ENCODE data around the gene MCMBP.
"Not testable (repeated sequence)": the region's sequence is repeated elsewhere in the genome, so short reads cannot be mapped to it uniquely, and the experiment has no call there.

MCMBP gene

DNA sequence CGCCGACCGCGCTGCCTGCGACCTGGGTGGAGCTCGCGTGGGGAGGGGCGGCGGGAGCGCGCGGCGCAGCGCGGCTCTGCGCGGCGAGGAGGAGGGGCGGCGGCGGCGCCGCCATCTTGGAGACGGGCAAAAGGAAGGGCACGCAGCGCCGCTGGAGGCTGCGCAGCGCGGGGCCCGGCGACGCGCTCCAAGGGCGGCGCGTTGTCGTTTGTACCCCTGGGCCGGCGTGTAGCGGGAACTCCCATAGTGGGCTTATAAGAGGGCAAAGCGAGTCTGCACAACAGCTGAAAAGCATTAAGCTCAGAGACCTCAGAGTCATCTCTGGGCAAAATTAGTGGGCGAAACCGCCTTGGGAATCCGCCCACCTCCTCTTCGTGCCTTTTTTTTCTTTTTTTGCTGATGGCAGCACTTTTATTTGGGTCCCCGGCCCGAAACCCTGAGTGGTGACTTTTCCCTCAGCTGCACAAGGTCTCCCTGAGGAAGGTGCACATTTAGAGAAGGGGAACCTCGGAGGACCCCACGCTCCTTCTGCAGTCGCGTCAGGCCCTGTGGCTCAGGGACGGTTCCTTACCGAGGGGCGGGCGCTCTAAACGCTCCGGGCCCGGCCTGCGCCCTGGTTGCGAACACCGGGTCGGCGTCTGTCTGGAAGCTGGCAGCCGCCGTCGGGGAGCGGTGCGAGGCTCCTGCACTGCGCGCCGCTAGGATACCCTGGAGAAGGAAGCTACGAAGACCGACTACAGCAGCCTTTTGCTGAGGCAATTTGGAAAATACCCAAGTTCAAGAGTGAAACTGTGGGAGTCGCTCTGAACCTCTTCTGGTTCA lies 428 bp upstream of the MCMBP start:
- H3K27me3 ChIP-seq (ENCODE audit: control insufficient read depth, insufficient read depth, low read length): no peaks in the 10 kb centered on the region
- no peaks in the 10 kb centered on the region for H3K9me3 ChIP-seq (ENCODE audit: control insufficient read depth, insufficient read depth, low read length)
- H3K27ac ChIP-seq (ENCODE audit: low read depth, low read length): peak overlapping the region; percentile 77
- H3K9ac ChIP-seq (ENCODE audit: low read depth, low read length): peak overlapping the region; percentile 79
- no peaks in the 10 kb centered on the region for H3K36me3 ChIP-seq (ENCODE audit: control insufficient read depth, insufficient read depth, low read length)
- peaks cover 17% of the 10 kb centered on the region for H3K4me1 ChIP-seq (ENCODE audit: control insufficient read depth, insufficient read depth, low read length)
- H3K4me3 ChIP-seq (ENCODE audit: low read depth, low read length): peak overlapping the region; percentile 73

GRCh38 chr10:119871881-119872609 lies 598 bp downstream of the MCMBP start:
- peaks cover 2% of the 10 kb centered on the region; the same call in 1 of the 2 replicates for H3K36me3 ChIP-seq (ENCODE audit: control insufficient read depth, insufficient read depth, low read length)
- peak overlapping the region; percentile 79 for H3K9ac ChIP-seq (ENCODE audit: low read depth, low read length)
- H3K27ac ChIP-seq (ENCODE audit: low read depth, low read length): peak overlapping the region; percentile 77
- H3K27me3 ChIP-seq (ENCODE audit: control insufficient read depth, insufficient read depth, low read length): no peaks in the 10 kb centered on the region
- peaks cover 17% of the 10 kb centered on the region for H3K4me1 ChIP-seq (ENCODE audit: control insufficient read depth, insufficient read depth, low read length)
- H3K4me3 ChIP-seq (ENCODE audit: low read depth, low read length): peak overlapping the region; percentile 73
- H3K9me3 ChIP-seq (ENCODE audit: control insufficient read depth, insufficient read depth, low read length): no peaks in the 10 kb centered on the region

DNA sequence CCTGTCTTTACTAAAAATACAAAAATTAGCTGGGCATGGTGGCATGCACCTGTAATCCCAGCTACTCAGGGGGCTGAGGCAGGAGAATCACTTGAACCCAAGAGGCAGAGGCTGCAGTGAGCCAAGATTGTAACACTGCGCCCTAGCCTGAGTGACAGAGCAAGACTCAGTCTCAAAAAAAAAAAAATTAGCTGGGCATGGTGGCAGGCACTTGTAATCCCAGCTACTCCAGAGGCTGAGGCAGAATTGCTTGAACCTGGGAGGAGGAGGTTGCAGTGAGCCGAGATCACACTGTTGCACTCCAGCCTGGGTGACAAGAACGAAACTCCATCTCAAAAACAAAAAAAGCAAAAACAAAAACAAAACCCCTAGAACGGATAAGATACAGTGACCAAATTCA lies 3.2 kb downstream of the MCMBP start:
- not testable (repeated sequence) for H3K36me3 ChIP-seq (ENCODE audit: control insufficient read depth, insufficient read depth, low read length); H3K4me3 ChIP-seq (ENCODE audit: low read depth, low read length); H3K9me3 ChIP-seq (ENCODE audit: control insufficient read depth, insufficient read depth, low read length); H3K27ac ChIP-seq (ENCODE audit: low read depth, low read length); H3K27me3 ChIP-seq (ENCODE audit: control insufficient read depth, insufficient read depth, low read length); H3K9ac ChIP-seq (ENCODE audit: low read depth, low read length)
- peaks cover 17% of the 10 kb centered on the region for H3K4me1 ChIP-seq (ENCODE audit: control insufficient read depth, insufficient read depth, low read length)

DNA sequence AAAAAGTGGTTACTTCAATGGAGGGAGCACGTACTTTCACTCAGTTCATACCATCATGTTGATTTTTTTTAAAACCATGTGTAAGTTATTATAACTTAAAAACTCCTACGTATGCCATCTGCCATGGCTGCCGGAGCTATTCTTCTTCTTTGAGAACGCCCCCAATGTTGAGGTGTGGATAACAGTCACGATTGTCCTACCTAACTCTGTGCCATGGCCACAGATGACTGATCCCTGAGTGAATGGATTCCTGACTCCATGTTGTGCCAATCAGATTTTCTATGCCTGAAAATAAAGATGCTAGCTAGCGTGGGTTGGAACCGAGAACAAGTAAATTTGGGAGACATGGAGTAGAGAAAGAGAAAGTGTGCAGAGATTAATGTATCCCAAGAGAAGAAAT lies 5.3 kb downstream of the MCMBP start:
- Histone ChIP-seq H3K4me3 (ENCODE audit: low read depth, low read length) (no peak overlapping the region), H3K9ac (ENCODE audit: low read depth, low read length) (no peak overlapping the region), H3K27ac (ENCODE audit: low read depth, low read length) (no peak overlapping the region), H3K36me3 (ENCODE audit: control insufficient read depth, insufficient read depth, low read length) (peaks cover 2% of the 10 kb centered on the region; the same call in 1 of the 2 replicates), H3K9me3 (ENCODE audit: control insufficient read depth, insufficient read depth, low read length) (no peaks in the 10 kb centered on the region), H3K4me1 (ENCODE audit: control insufficient read depth, insufficient read depth, low read length) (peaks cover 10% of the 10 kb centered on the region; the same call in 1 of the 2 replicates), H3K27me3 (ENCODE audit: control insufficient read depth, insufficient read depth, low read length) (no peaks in the 10 kb centered on the region)

GRCh38 chr10:119865699-119866240 lies 6.9 kb downstream of the MCMBP start:
- peaks cover 14% of the 10 kb centered on the region for H3K4me1 ChIP-seq (ENCODE audit: control insufficient read depth, insufficient read depth, low read length)

GRCh38 chr10:119863951-119864565 lies 8.6 kb downstream of the MCMBP start:
- H3K4me3 ChIP-seq (ENCODE audit: low read depth, low read length): no peak overlapping the region
- H3K27me3 ChIP-seq (ENCODE audit: control insufficient read depth, insufficient read depth, low read length): no peaks in the 10 kb centered on the region
- no peak overlapping the region for H3K9ac ChIP-seq (ENCODE audit: low read depth, low read length)
- H3K27ac ChIP-seq (ENCODE audit: low read depth, low read length): no peak overlapping the region
- peaks cover 12% of the 10 kb centered on the region for H3K4me1 ChIP-seq (ENCODE audit: control insufficient read depth, insufficient read depth, low read length)
- no peaks in the 10 kb centered on the region for H3K9me3 ChIP-seq (ENCODE audit: control insufficient read depth, insufficient read depth, low read length)
- H3K36me3 ChIP-seq (ENCODE audit: control insufficient read depth, insufficient read depth, low read length): peaks cover 3% of the 10 kb centered on the region; the same call in 1 of the 2 replicates

More at GRCh38 chr10:119865699-119866240, 6.9 kb downstream of the MCMBP start:
- Histone ChIP-seq H3K9ac (ENCODE audit: low read depth, low read length) (no peak overlapping the region), H3K36me3 (ENCODE audit: control insufficient read depth, insufficient read depth, low read length) (peaks cover 2% of the 10 kb centered on the region; the same call in 1 of the 2 replicates), H3K4me3 (ENCODE audit: low read depth, low read length) (no peak overlapping the region), H3K27me3 (ENCODE audit: control insufficient read depth, insufficient read depth, low read length) (no peaks in the 10 kb centered on the region), H3K9me3 (ENCODE audit: control insufficient read depth, insufficient read depth, low read length) (no peaks in the 10 kb centered on the region), H3K27ac (ENCODE audit: low read depth, low read length) (no peak overlapping the region)

DNA sequence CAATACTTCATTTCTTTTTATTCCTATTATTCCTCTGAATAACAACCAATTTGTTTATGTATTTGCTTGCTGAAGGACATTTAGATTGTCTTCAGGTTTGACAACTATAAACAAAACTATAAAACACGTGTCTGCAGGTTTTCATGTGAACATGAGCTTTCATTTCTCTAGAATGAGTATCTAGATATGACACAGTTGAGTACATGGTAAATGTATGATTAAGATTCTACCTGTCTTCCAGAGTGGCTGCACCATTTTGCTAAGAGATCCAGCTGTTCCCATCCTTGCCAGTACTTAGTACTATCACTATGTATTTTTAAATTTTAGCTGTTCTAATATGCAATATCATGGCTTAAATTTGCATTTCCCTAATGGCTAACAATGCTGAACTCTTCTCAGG lies 10.1 kb downstream of the MCMBP start:
- Histone ChIP-seq H3K36me3 (ENCODE audit: control insufficient read depth, insufficient read depth, low read length) (peaks cover 17% of the 10 kb centered on the region), H3K9ac (ENCODE audit: low read depth, low read length) (no peak overlapping the region), H3K27ac (ENCODE audit: low read depth, low read length) (no peak overlapping the region), H3K9me3 (ENCODE audit: control insufficient read depth, insufficient read depth, low read length) (no peaks in the 10 kb centered on the region), H3K4me3 (ENCODE audit: low read depth, low read length) (no peak overlapping the region), H3K4me1 (ENCODE audit: control insufficient read depth, insufficient read depth, low read length) (peaks cover 12% of the 10 kb centered on the region), H3K27me3 (ENCODE audit: control insufficient read depth, insufficient read depth, low read length) (no peaks in the 10 kb centered on the region)

DNA sequence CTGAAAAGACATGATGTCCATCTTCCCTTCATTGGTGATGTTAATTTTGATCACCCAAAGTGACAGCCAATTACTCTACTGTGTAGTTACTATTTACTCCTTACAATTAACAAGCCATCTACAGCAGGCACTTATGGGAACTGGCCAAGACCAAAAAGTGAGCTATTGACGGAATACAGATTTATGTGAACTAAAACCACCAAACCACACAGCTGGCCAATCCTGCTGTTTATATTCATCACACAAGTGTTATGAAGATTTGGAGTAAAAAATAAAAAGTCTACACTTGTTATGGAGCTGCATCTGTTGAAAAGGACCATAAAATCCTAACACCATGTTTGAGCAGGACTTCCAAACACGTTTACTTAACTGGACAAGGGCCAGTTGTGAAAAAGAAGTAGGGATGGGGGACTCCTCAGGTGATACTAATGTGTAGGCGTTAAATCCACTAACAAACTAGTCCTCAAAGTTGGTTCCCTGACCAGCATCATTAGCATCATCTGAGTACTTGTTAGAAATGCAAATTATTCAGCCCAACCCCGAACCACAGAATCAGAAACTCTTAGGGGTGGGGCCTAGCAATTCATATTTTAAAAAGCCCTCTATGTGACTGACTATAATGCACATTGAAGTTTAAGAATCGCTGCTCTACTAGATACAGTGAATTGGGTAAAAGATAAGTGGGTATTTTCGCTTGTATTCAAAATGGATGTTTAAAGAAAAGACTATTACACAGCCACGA lies 11.6 kb downstream of the MCMBP start:
- no peaks in the 10 kb centered on the region for H3K9me3 ChIP-seq (ENCODE audit: control insufficient read depth, insufficient read depth, low read length)
- no peak overlapping the region for H3K4me3 ChIP-seq (ENCODE audit: low read depth, low read length)
- H3K4me1 ChIP-seq (ENCODE audit: control insufficient read depth, insufficient read depth, low read length): peaks cover 12% of the 10 kb centered on the region
- H3K9ac ChIP-seq (ENCODE audit: low read depth, low read length): no peak overlapping the region
- H3K36me3 ChIP-seq (ENCODE audit: control insufficient read depth, insufficient read depth, low read length): peaks cover 30% of the 10 kb centered on the region
- H3K27ac ChIP-seq (ENCODE audit: low read depth, low read length): no peak overlapping the region
- no peaks in the 10 kb centered on the region for H3K27me3 ChIP-seq (ENCODE audit: control insufficient read depth, insufficient read depth, low read length)

- Histone ChIP-seq H3K27me3 (ENCODE audit: control insufficient read depth, insufficient read depth, low read length) (no peaks in the 10 kb centered on the region), H3K4me3 (ENCODE audit: low read depth, low read length) (no peak overlapping the region), H3K36me3 (ENCODE audit: control insufficient read depth, insufficient read depth, low read length) (peaks cover 41% of the 10 kb centered on the region), H3K9me3 (ENCODE audit: control insufficient read depth, insufficient read depth, low read length) (no peaks in the 10 kb centered on the region), H3K27ac (ENCODE audit: low read depth, low read length) (no peak overlapping the region), H3K9ac (ENCODE audit: low read depth, low read length) (no peak overlapping the region), H3K4me1 (ENCODE audit: control insufficient read depth, insufficient read depth, low read length) (peaks cover 12% of the 10 kb centered on the region)
These were observed 13.0 kb downstream of the MCMBP start for GRCh38 chr10:119859420-119860258.

- H3K4me3 ChIP-seq (ENCODE audit: low read depth, low read length): no peak overlapping the region
- H3K36me3 ChIP-seq (ENCODE audit: control insufficient read depth, insufficient read depth, low read length): peaks cover 51% of the 10 kb centered on the region
- no peaks in the 10 kb centered on the region for H3K27me3 ChIP-seq (ENCODE audit: control insufficient read depth, insufficient read depth, low read length)
- H3K27ac ChIP-seq (ENCODE audit: low read depth, low read length): no peak overlapping the region
- H3K9me3 ChIP-seq (ENCODE audit: control insufficient read depth, insufficient read depth, low read length): no peaks in the 10 kb centered on the region
- no peak overlapping the region for H3K9ac ChIP-seq (ENCODE audit: low read depth, low read length)
- H3K4me1 ChIP-seq (ENCODE audit: control insufficient read depth, insufficient read depth, low read length): peaks cover 12% of the 10 kb centered on the region
These were observed 14.6 kb downstream of the MCMBP start for GRCh38 chr10:119858063-119858462.

Data from HUES48 (cell line).